HCT116 (cell line): ENCODE data around the gene PKHD1.

Source experiments
- CBX3 ChIP-seq: IDR thresholded peaks from 2 replicates; pipeline ENCODE4 v1.6.1; 2012; ENCODE audit warnings: low read depth
- EGR1 ChIP-seq: IDR thresholded peaks from 2 replicates; pipeline ENCODE4 v1.6.1; 2012; ENCODE audit warnings: low read depth
- EZH2 ChIP-seq: fragments of 200-600 bp; sonication (generic); IDR thresholded peaks from 2 replicates; pipeline ENCODE4 v1.6.1; 2017; ENCODE audit warnings: antibody characterized with exemption, mixed run types
- FOSL1 ChIP-seq: IDR thresholded peaks from 2 replicates; pipeline ENCODE4 v1.6.1; 2012; ENCODE audit warnings: low read depth
- JUND ChIP-seq: IDR thresholded peaks from 2 replicates; pipeline ENCODE4 v1.6.1; 2012
- MAX ChIP-seq: IDR thresholded peaks from 2 replicates; pipeline ENCODE4 v1.6.1; 2012
- POLR2A ChIP-seq: IDR thresholded peaks from 2 replicates; pipeline ENCODE4 v1.7.0; 2011; ENCODE audit warnings: borderline replicate concordance; ENCODE audit not compliant: insufficient read depth, insufficient read length; ENCODE audit errors: extremely low read depth
- POLR2AphosphoS5 ChIP-seq: IDR thresholded peaks from 2 replicates; pipeline ENCODE4 v1.6.1; 2011; ENCODE audit warnings: mild to moderate bottlenecking, low read depth, low read length, moderate library complexity
- SIN3A ChIP-seq: IDR thresholded peaks from 2 replicates; pipeline ENCODE4 v1.6.1; 2012; ENCODE audit warnings: low read depth
- SP1 ChIP-seq: IDR thresholded peaks from 2 replicates; pipeline ENCODE4 v1.6.1; 2012; ENCODE audit warnings: low read depth
- YY1 ChIP-seq: IDR thresholded peaks from 2 replicates; pipeline ENCODE4 v1.6.1; 2011; ENCODE audit warnings: low read length, low read depth, moderate library complexity, mild to moderate bottlenecking; ENCODE audit not compliant: insufficient replicate concordance; ENCODE audit errors: extremely low read depth
- ZBTB33 ChIP-seq: IDR thresholded peaks from 2 replicates; pipeline ENCODE4 v1.6.1; 2011; ENCODE audit warnings: mild to moderate bottlenecking, low read length, moderate library complexity; ENCODE audit not compliant: insufficient replicate concordance; ENCODE audit errors: extremely low read depth
- ZNF274 ChIP-seq: fragments of 200-500 bp; sonication (Bioruptor generic); IDR thresholded peaks from 2 replicates; pipeline ENCODE4 v1.6.1; 2014; ENCODE audit warnings: mild to moderate bottlenecking, low read depth, low read length, inconsistent platforms
- TF ChIP-seq, protein P1 (sequence below), 3 experiments: fragments of 200-600 bp in 1 of 3; sonication (generic) in 1 of 3; IDR thresholded peaks in 2 of 3; conservative IDR thresholded peaks in 1 of 3; 2 replicates each; pipeline ENCODE4 v1.5.1; 2012 to 2017; ENCODE audit warnings: low read depth in 2 of 3, low read length in 2 of 3, antibody characterized with exemption in 1 of 3, borderline replicate concordance in 1 of 3, control low read depth in 1 of 3, mild to moderate bottlenecking in 1 of 3, mixed read lengths in 1 of 3, mixed run types in 1 of 3, moderate library complexity in 1 of 3; ENCODE audit not compliant: insufficient read depth in 1 of 3

DNA sequence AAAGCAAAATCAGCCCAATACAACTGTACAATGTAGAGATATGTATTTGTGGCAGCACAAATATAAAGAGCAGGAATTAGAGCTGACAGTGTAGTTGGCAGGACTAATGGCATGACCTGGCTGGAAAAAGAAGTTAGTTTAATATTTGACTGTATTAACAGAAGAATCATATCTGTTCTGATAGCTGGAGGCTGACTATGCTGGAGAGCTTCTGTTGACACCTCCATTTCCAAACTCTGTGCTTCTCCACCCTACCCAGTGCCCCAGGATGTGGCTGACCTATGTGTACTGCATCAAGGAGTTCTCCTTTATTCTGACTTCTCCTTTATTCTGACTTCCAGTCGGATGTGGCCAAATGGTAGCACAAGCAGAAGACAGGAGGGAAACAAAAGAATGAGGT, 299.3 kb downstream of the PKHD1 start:
- TF ChIP-seq EZH2 (no peak), POLR2A (no peak), YY1 (no peak), POLR2AphosphoS5 (no peak), JUND (no peak), CBX3 (no peak), ZBTB33 (no peak), MAX (no peak), EGR1 (no peak), ZNF274 (no peak), FOSL1 (no peak), SP1 (no peak), SIN3A (no peak)
- TF ChIP-seq, protein P1, sequence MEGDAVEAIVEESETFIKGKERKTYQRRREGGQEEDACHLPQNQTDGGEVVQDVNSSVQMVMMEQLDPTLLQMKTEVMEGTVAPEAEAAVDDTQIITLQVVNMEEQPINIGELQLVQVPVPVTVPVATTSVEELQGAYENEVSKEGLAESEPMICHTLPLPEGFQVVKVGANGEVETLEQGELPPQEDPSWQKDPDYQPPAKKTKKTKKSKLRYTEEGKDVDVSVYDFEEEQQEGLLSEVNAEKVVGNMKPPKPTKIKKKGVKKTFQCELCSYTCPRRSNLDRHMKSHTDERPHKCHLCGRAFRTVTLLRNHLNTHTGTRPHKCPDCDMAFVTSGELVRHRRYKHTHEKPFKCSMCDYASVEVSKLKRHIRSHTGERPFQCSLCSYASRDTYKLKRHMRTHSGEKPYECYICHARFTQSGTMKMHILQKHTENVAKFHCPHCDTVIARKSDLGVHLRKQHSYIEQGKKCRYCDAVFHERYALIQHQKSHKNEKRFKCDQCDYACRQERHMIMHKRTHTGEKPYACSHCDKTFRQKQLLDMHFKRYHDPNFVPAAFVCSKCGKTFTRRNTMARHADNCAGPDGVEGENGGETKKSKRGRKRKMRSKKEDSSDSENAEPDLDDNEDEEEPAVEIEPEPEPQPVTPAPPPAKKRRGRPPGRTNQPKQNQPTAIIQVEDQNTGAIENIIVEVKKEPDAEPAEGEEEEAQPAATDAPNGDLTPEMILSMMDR (IDR thresholded peaks at IDR 0.05 in 2 of 3, conservative IDR thresholded peaks at IDR 0.05 in 1 of 3; ENCODE audit: borderline replicate concordance in 1 of 3, insufficient read depth in 1 of 3, low read depth in 2 of 3, low read length in 2 of 3) = no peak
